Muscle layer of colon (tissue), 2 donors: ENCODE results near the gene SRPRB.

ENCODE experiments used
- H3K27ac ChIP-seq: one replicate; pipeline ENCODE4 v1.7.0; 2013; ENCODE audit warnings: low read depth, mild to moderate bottlenecking, low read length, moderate library complexity
- H3K27me3 ChIP-seq, 2 donors: one replicate each; pipeline ENCODE4 v1.7.0; 2013; ENCODE audit warnings: low read length in 2 of 2, mild to moderate bottlenecking in 2 of 2; ENCODE audit not compliant: insufficient read depth in 2 of 2, control insufficient read depth in 1 of 2
- H3K36me3 ChIP-seq: one replicate; pipeline ENCODE4 v1.7.0; 2013; ENCODE audit warnings: mild to moderate bottlenecking, low read length; ENCODE audit not compliant: insufficient read depth
- H3K4me1 ChIP-seq: one replicate; pipeline ENCODE4 v1.7.0; 2013; ENCODE audit warnings: mild to moderate bottlenecking, low read length; ENCODE audit not compliant: insufficient read depth
- H3K4me3 ChIP-seq, 2 donors: one replicate each; pipeline ENCODE4 v1.7.0; 2013; ENCODE audit warnings: low read length in 2 of 2, low read depth in 1 of 2, mild to moderate bottlenecking in 1 of 2, moderate library complexity in 1 of 2
- H3K9ac ChIP-seq: one replicate; pipeline ENCODE4 v1.7.0; 2013; ENCODE audit warnings: low read length
- H3K9me3 ChIP-seq: one replicate; pipeline ENCODE4 v1.7.0; 2013; ENCODE audit warnings: mild to moderate bottlenecking, low read length
- donor health status: abdominal sarcoma.
- donor health status: Adenocarcinoma of cecum.

Gene SRPRB

DNA sequence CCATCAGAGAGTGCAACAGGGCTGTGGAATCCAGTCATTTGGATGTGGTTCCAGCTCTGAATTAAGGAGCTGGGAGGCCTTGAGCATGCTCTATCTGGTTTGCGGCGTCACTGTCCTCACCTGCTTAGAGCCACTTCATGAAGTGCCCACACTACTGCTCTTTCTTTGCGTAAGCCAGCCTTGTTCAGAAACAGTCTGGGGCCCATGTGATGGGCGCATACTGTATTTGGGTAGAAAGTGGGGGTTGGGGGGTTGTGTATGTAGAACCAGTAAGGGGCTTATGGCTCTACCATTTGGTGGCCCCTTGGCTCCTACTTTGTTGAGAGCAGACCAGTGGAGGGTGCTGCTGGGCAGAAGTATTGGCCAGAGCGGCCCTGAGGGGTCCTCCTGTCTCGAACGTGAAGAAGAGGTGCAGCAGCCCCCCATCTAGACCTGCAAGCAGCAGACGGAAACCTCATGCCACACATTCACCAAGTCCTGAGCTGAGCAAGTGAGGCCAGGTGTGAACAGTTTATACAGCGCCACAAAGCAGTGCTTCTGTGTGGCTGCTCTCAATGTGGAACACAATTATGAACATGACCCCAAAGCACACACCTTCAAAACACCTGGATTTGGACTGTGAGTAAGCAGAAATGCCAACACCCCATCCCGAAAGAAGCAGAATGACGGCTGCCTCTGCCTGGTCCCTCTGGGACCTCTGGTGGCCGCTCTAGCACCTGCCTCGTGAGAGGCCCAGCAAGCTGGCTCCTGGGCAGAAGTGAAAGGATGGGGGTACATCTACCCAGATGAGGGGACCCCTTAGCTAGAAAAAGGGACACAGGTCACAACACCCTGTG, 26.6 kb downstream of the SRPRB start:
- Histone ChIP-seq H3K9ac (no peak overlapping the region), H3K4me3 (no peak overlapping the region), H3K36me3 (no peaks in the 10 kb centered on the region), H3K27me3 (no peaks in the 10 kb centered on the region), H3K4me1 (no peaks in the 10 kb centered on the region), H3K9me3 (no peaks in the 10 kb centered on the region), H3K27ac (no peak overlapping the region)

DNA sequence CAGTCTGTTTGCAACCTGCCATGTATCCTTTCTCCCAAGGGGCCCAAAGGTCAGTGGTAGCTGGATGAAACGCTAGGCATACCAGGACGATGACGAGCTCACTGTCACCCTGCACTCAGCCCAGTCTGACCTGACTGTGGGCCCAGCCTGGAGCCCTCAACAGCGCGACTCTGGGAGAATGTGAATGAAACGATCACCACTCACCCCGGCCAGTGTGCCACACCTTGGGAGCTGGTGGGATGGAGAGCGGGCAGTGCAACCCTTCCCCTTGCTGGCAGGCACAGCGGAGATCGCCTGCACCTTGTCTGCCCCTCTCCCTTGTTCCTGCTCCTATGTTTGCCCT, 27.2 kb downstream of the SRPRB start:
- Histone ChIP-seq H3K9ac (no peak overlapping the region), H3K27me3 (no peaks in the 10 kb centered on the region), H3K4me1 (no peaks in the 10 kb centered on the region), H3K4me3 (no peak overlapping the region), H3K36me3 (no peaks in the 10 kb centered on the region), H3K9me3 (no peaks in the 10 kb centered on the region), H3K27ac (no peak overlapping the region)

DNA sequence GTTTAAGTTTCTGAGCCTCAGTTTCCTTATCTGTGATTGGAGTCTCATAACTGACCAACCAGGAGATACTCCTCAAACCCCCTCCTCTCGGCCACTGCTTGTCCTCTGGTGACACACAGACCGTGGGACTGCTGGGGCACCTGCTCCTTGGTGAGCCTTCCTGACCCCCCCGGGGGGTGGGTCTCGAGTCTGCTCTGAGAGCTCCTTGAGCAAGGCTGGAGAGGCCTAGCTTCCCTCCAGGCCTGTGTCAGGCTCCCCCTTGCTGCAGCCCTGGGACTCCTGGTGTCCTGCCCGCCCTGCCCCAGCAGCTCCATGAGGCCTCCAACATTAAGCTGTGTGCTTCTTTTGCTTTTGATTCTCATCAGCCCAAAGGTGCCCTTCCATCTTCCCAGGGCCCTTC, 27.7 kb downstream of the SRPRB start:
- Histone ChIP-seq H3K4me1 (no peaks in the 10 kb centered on the region), H3K36me3 (no peaks in the 10 kb centered on the region), H3K9ac (no peak overlapping the region), H3K27ac (no peak overlapping the region), H3K4me3 (no peak overlapping the region), H3K27me3 (no peaks in the 10 kb centered on the region), H3K9me3 (no peaks in the 10 kb centered on the region)

DNA sequence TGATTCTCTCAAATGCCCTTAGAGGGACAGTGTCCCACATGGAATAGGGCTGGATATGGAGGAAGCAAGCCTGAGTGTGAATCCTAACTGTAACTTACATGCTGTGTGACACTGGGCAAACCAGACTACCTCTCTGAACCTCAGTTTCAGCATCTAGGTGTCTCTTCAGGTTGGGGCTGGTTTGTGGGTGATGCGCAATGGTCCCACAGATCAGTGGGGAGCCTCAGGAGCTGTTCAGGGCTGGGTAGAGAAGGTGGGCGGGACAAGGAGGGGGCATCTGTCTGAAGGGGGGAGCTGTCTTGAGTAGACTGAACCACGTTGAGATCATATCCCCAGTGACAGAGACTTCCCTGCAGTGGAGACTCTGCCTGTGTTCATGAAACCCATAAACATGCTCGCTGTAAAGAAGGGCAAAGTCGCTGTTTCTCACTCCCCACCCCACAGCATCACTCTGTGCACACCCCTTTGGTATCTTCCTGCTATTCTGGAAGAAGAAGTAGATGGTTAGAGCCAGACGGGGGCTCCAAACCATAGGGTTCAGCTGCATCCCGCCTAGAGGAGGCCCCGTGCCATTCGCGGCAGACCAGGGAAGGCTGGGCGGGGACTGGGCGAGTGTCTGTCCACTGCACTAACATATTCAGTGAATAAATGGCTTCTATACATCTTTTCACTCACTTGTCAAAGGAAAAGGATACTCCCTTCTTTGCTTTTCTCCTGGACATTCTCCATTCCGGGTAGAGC, 28.4 kb downstream of the SRPRB start:
- Histone ChIP-seq H3K9ac (no peak overlapping the region), H3K27ac (no peak overlapping the region), H3K27me3 (no peaks in the 10 kb centered on the region), H3K4me1 (no peaks in the 10 kb centered on the region), H3K36me3 (peaks cover 1% of the 10 kb centered on the region), H3K9me3 (no peaks in the 10 kb centered on the region), H3K4me3 (no peak overlapping the region)

DNA sequence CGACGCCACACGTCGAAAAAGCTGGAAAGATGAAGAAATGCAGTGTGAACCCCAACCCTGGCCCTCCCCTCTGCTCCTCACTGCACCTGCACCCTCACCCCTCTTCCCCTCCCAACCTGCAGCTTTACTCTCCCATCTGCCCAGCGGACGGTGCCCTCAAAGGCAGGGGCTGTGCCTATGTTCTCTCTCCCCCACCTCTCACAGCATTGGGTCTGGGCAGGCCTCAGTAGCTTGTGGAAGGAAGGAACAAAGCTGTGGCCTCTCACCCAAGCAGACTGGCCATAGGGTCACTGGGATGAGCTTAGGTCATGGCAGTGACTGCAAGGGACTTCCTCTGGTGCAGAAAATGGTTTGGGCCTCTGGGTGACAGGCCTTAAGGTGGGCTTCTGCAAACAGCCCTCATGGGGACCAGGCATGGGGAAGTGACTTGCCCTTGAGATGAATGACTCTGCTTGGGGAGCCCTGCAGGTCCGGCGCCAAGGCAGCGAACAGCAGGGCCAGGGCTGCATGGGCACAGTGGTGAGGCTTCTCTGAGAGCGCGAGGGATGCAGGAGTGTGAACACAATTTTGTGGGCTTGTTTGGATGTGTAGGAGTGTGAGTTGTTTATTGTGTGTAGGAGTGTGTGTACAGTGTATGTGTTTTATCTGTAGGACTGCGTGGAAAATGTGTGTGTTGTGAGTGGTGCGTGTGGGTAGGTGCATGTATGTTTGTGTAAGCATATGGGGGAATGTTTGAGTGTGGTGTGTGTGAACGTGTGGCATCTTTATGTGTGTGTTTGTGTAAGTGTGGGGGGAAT, 29.2 kb downstream of the SRPRB start:
- Histone ChIP-seq H3K9me3 (no peaks in the 10 kb centered on the region), H3K27ac (no peak overlapping the region), H3K4me1 (no peaks in the 10 kb centered on the region), H3K27me3 (no peaks in the 10 kb centered on the region), H3K9ac (no peak overlapping the region), H3K4me3 (no peak overlapping the region), H3K36me3 (peaks cover 6% of the 10 kb centered on the region)

DNA sequence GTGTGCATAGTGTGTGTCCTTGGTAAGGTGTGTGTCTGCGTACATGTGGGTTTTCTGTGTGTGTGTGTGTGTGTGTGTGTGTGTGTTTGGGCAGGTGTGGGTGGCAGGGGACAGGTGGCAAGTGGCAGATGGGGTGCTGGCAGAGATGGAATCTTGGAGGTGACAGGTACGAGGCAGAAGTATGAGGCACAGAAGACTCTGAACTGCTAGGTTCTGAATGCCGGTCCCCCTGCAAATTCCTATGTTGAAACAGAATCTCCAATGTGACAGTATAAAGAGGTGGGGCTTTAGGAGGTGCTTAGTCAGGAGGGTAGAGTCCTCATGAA, 29.8 kb downstream of the SRPRB start:
- Histone ChIP-seq H3K4me1 (no peaks in the 10 kb centered on the region), H3K27ac (no peak overlapping the region), H3K27me3 (no peaks in the 10 kb centered on the region), H3K9ac (no peak overlapping the region), H3K9me3 (no peaks in the 10 kb centered on the region), H3K36me3 (peaks cover 6% of the 10 kb centered on the region), H3K4me3 (no peak overlapping the region)

DNA sequence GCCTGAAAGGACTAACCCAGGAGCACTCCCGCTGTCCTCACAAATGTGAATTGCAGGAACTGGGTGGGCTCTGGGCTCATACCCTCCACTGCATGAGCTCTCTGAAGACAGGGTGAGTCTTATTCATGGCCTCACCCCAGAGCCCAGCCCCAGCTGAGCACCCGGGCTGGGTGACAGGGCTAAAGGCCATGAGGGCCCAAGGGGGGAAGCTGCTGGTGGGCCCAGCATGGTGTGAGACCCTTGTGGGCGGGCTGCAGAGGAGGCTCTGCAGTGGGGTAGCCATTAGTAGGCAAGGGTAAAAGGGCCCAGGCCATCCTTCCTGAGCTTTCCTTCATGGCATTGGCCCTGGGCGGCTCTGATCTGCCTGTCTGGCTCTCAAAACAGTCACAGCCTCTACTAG, 30.3 kb downstream of the SRPRB start:
- peaks cover 6% of the 10 kb centered on the region for H3K36me3 ChIP-seq
- H3K27me3 ChIP-seq = no peaks in the 10 kb centered on the region
- no peak overlapping the region for H3K27ac ChIP-seq
- no peaks in the 10 kb centered on the region for H3K9me3 ChIP-seq
- H3K4me3 ChIP-seq = no peak overlapping the region
- no peak overlapping the region for H3K9ac ChIP-seq
- no peaks in the 10 kb centered on the region for H3K4me1 ChIP-seq

DNA sequence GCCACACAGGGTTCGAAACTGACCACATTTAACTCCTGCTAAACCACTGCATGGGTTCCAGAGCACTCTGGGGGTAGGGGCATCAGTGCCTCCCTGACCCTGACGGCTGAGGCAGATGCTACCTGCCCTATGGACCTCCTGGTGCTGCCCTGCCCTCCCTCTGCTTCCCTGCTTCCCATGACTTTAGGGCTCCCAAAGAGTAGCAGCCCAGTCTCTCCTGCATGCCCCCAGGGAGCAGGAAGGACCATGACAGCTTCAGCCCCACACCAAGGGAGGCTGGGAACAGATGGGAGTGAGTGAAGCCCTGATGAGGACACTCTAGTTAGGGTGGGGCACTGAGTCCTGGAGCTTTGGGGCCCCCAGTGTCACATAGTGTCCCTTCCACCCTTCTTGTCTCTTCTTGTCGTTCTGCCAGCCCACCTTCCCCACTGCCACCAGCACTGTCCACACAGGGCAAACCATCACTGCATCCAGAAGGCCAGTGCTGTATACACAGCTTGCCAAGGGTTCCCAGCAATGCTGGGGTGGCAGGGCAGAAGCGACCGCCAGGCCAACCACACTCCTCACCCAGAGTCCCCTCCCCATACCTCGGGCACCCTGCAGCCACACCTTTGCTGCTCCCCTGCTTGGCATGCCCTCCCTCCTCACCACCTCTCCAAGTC, 31.0 kb downstream of the SRPRB start:
- Histone ChIP-seq H3K4me3 (no peak overlapping the region), H3K27me3 (no peaks in the 10 kb centered on the region), H3K36me3 (peaks cover 6% of the 10 kb centered on the region), H3K9me3 (no peaks in the 10 kb centered on the region), H3K4me1 (no peaks in the 10 kb centered on the region), H3K27ac (no peak overlapping the region), H3K9ac (no peak overlapping the region)

DNA sequence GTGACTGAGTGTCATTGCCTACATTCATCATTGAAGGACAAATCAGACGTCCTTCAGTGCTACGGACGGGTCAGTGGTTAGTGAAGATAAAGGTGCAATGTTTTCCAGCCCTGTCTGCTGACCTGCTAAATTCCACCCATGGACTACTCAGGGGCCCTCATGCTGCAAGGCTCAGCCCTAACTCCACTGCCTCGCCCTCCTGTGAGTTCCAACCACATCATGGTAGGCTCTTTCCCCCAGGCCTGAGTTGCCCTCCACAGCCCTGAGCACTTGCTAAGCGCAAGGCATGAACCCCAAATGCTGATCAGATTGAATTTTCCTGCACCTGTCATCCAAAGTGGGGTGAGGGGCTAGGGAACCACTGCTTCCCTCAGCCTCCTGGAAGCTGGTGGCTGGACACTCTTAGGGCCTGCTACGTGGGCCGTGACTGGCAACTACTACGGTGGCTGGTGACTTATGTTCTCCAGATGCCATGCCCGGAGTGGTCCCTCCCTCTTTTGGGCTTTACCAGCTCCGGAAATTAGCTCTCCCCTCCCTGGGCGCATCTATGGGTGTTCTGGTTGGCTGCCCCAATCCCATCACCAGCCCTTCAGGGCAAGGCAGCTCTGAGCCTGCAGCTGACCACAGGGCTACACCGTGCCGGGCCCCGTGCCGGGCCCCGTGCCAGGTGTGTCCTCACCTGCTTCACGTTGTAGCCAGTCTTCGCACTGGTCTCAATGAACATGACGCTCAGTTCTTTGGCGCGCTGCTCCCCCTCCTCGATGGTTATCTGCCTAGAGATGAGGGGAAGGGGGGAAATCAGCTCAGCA, 32.1 kb downstream of the SRPRB start:
- no peaks in the 10 kb centered on the region for H3K9me3 ChIP-seq
- H3K4me3 ChIP-seq = no peak overlapping the region
- H3K4me1 ChIP-seq = no peaks in the 10 kb centered on the region
- H3K9ac ChIP-seq = no peak overlapping the region
- no peaks in the 10 kb centered on the region for H3K27me3 ChIP-seq
- H3K36me3 ChIP-seq = peaks cover 6% of the 10 kb centered on the region
- no peak overlapping the region for H3K27ac ChIP-seq

DNA sequence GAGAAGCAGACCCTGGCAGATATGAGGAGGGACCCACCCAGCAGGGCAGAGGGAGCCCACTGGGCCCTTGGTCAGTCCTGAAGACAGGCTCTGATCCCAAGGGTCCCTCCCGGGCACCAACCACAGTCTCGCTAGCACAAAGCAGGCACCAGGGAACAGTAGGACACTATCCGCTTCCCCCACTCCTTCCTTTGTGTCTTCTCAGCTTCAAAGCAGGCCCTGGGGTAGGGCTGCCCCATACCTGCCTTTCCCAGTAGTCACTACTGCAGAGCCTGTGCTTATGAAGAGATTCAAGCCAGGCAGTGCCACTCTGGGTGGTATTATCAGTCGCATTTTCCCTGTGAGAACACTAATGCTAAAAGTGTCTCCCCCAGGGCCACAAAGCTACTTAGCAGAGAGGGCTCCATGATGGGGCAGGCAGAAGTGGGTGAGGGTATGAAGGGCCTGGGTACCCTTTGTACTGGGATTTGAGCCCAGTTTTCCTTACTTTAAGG, 32.7 kb downstream of the SRPRB start:
- H3K27me3 ChIP-seq = no peaks in the 10 kb centered on the region
- H3K9me3 ChIP-seq = no peaks in the 10 kb centered on the region
- H3K4me1 ChIP-seq = no peaks in the 10 kb centered on the region
- H3K9ac ChIP-seq = no peak overlapping the region
- H3K4me3 ChIP-seq = no peak overlapping the region
- H3K36me3 ChIP-seq = peaks cover 6% of the 10 kb centered on the region
- H3K27ac ChIP-seq = no peak overlapping the region
